GM13976 (cell line): ENCODE measurements around the gene RUNDC3A.
"Not testable (repeated sequence)": the region's sequence is repeated elsewhere in the genome, so short reads cannot be mapped to it uniquely, and the experiment has no call there.

Experiments used
- DNase-seq: peaks from one replicate; pipeline ENCODE4 v3.0.0; 2012; ENCODE audit warnings: low spot score
- CTCF ChIP-seq: IDR thresholded peaks from 2 replicates; pipeline ENCODE4 v1.5.1; 2012; ENCODE audit warnings: borderline replicate concordance, mild to moderate bottlenecking; ENCODE audit not compliant: insufficient read depth; ENCODE audit errors: extremely low read depth, missing control alignments, control extremely low read depth
- in situ Hi-C: fragments of 300-500 bp; cut with MboI; formaldehyde crosslinking; loops from one replicate; pipeline ENCODE4 v1.12.0; 2022; ENCODE audit warnings: low sequenced_read_pairs, mixed read lengths, inconsistent platforms; ENCODE audit not compliant: unreplicated experiment

RUNDC3A gene

GRCh38 chr17:44343510-44344209 is 35.3 kb downstream of the RUNDC3A start:
- no peak for TF ChIP-seq CTCF
- in situ Hi-C loops: no loop called here

GRCh38 chr17:44344939-44345453 is 36.6 kb downstream of the RUNDC3A start, which contains the start of gene GRN:
Gene GRN (plus strand): TSS chr17:44345302. CDS start chr17:44349165, 3,863 bp downstream.
- no peak for TF ChIP-seq CTCF
- in situ Hi-C loops: no loop called here
- peak; percentile 95 for DNase-seq

More at GRCh38 chr17:44343510-44344209, 35.3 kb downstream of the RUNDC3A start:
- no peak for DNase-seq

- peak; percentile 60 for TF ChIP-seq CTCF
- in situ Hi-C loops: no loop called here
- no peak for DNase-seq
These were observed 37.1 kb downstream of the RUNDC3A start for GRCh38 chr17:44345454-44346026.

- in situ Hi-C loops: no loop called here
- no peak for TF ChIP-seq CTCF
- peak; percentile 21 for DNase-seq
These were observed 37.9 kb downstream of the RUNDC3A start for GRCh38 chr17:44346064-44346844.

GRCh38 chr17:44347206-44348055 is 39.0 kb downstream of the RUNDC3A start:
- DNase-seq, in situ Hi-C loops: not testable (repeated sequence)

GRCh38 chr17:44348234-44348987 is 40.0 kb downstream of the RUNDC3A start:
- no peak for TF ChIP-seq CTCF
- DNase-seq: peak; percentile 75
- in situ Hi-C loops: no loop called here
